Dendritic cell treated with granulocyte-macrophage colony-stimulating factor and Interleukin-4, amounts not matched to agents 40 ng/mL and 50 ng/mL, for 4 days (primary cell): ENCODE data around the gene PCDHB6.
"Not testable (repeated sequence)": the region's sequence is repeated elsewhere in the genome, so short reads cannot be mapped to it uniquely, and the experiment has no call there.

ENCODE experiments used
- H3K27ac Mint-ChIP-seq: one replicate; pipeline ENCODE4 v1.8.0; 2022; ENCODE audit warnings: mild to moderate bottlenecking, mixed read lengths
- H3K27me3 Mint-ChIP-seq: one replicate; pipeline ENCODE4 v1.8.0; 2022; ENCODE audit warnings: mild to moderate bottlenecking, mixed read lengths
- H3K36me3 Mint-ChIP-seq: one replicate; pipeline ENCODE4 v1.8.0; 2022; ENCODE audit warnings: low read depth, mixed read lengths
- H3K4me1 Mint-ChIP-seq: one replicate; pipeline ENCODE4 v1.8.0; 2022; ENCODE audit warnings: low read depth, mixed read lengths
- H3K4me3 Mint-ChIP-seq: one replicate; pipeline ENCODE4 v1.8.0; 2022; ENCODE audit warnings: mild to moderate bottlenecking, moderate library complexity, mixed read lengths
- H3K9me3 Mint-ChIP-seq: one replicate; pipeline ENCODE4 v1.8.0; 2022; ENCODE audit warnings: mixed read lengths
- intact Hi-C: fragments of 100-400 bp; cut with micrococcal nuclease; formaldehyde crosslinking; loops from one replicate; pipeline ENCODE4 v1.15.0; 2022

PCDHB6 gene

DNA sequence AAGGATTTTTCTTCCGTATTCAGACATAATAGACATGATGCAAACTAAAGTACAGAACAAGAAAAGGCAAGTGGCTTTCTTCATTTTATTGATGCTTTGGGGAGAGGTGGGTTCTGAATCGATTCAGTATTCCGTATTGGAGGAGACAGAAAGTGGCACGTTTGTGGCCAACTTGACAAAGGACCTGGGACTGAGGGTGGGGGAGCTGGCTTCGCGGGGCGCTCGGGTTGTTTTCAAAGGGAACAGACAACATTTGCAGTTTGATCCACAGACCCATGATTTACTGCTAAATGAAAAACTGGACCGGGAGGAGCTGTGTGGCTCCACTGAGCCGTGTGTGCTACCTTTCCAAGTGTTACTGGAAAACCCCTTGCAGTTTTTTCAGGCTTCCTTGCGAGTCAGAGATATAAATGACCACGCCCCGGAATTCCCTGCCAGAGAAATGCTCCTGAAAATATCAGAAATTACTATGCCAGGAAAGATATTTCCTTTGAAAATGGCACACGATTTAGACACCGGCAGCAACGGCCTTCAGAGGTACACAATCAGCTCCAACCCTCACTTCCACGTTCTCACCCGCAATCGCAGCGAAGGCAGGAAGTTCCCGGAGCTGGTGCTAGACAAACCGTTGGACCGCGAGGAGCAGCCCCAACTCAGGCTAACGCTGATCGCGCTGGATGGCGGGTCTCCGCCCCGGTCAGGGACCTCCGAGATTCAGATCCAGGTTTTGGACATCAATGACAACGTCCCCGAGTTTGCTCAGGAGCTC is 551 bp downstream of the PCDHB6 start:
- H3K36me3 Mint-ChIP-seq = no peaks in the 10 kb centered on the region
- H3K4me3 Mint-ChIP-seq = no peak overlapping the region
- no peak overlapping the region for H3K27ac Mint-ChIP-seq
- peaks cover 26% of the 10 kb centered on the region for H3K27me3 Mint-ChIP-seq
- H3K9me3 Mint-ChIP-seq = peaks cover 49% of the 10 kb centered on the region
- intact Hi-C loops = no loop called here
- H3K4me1 Mint-ChIP-seq = no peaks in the 10 kb centered on the region

DNA sequence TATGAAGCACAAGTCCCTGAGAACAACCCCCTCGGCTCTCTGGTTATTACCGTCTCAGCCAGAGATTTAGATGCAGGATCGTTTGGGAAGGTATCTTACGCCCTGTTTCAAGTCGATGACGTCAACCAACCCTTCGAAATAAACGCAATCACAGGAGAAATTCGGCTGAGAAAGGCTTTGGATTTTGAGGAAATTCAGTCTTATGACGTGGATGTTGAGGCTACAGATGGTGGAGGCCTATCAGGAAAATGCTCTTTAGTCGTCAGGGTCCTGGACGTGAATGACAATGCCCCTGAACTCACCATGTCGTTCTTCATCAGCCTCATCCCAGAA is 1.1 kb downstream of the PCDHB6 start:
- intact Hi-C loops = no loop called here
- H3K27ac Mint-ChIP-seq = no peak overlapping the region
- H3K4me1 Mint-ChIP-seq = no peaks in the 10 kb centered on the region
- peaks cover 54% of the 10 kb centered on the region for H3K9me3 Mint-ChIP-seq
- H3K36me3 Mint-ChIP-seq = no peaks in the 10 kb centered on the region
- peaks cover 29% of the 10 kb centered on the region for H3K27me3 Mint-ChIP-seq
- H3K4me3 Mint-ChIP-seq = no peak overlapping the region

DNA sequence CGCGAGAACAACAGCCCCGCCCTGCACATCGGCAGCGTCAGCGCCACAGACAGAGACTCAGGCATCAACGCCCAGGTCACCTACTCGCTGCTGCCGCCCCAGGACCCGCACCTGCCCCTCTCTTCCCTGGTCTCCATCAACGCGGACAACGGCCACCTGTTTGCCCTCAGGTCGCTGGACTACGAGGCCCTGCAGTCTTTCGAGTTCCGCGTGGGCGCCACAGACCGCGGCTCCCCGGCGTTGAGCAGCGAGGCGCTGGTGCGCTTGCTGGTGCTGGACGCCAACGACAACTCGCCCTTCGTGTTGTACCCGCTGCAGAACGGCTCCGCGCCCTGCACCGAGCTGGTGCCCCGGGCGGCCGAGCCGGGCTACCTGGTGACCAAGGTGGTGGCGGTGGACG is 1.8 kb downstream of the PCDHB6 start:
- H3K36me3 Mint-ChIP-seq, H3K4me3 Mint-ChIP-seq, intact Hi-C loops, H3K4me1 Mint-ChIP-seq, H3K27ac Mint-ChIP-seq: not testable (repeated sequence)
- Mint-ChIP-seq H3K27me3 (peaks cover 33% of the 10 kb centered on the region), H3K9me3 (peaks cover 61% of the 10 kb centered on the region)

DNA sequence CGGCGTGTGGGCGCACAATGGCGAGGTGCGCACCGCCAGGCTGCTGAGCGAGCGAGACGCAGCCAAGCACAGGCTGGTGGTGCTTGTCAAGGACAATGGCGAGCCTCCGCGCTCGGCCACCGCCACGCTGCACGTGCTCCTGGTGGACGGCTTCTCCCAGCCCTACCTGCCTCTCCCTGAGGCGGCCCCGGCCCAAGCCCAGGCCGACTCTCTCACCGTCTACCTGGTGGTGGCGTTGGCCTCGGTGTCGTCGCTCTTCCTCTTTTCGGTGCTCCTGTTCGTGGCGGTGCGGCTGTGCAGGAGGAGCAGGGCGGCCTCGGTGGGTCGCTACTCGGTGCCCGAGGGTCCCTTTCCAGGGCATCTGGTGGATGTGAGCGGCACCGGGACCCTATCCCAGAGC is 2.2 kb downstream of the PCDHB6 start:
- peaks cover 38% of the 10 kb centered on the region for H3K27me3 Mint-ChIP-seq
- H3K9me3 Mint-ChIP-seq = peaks cover 66% of the 10 kb centered on the region
- H3K27ac Mint-ChIP-seq, H3K4me1 Mint-ChIP-seq, H3K36me3 Mint-ChIP-seq, H3K4me3 Mint-ChIP-seq, intact Hi-C loops: not testable (repeated sequence)

DNA sequence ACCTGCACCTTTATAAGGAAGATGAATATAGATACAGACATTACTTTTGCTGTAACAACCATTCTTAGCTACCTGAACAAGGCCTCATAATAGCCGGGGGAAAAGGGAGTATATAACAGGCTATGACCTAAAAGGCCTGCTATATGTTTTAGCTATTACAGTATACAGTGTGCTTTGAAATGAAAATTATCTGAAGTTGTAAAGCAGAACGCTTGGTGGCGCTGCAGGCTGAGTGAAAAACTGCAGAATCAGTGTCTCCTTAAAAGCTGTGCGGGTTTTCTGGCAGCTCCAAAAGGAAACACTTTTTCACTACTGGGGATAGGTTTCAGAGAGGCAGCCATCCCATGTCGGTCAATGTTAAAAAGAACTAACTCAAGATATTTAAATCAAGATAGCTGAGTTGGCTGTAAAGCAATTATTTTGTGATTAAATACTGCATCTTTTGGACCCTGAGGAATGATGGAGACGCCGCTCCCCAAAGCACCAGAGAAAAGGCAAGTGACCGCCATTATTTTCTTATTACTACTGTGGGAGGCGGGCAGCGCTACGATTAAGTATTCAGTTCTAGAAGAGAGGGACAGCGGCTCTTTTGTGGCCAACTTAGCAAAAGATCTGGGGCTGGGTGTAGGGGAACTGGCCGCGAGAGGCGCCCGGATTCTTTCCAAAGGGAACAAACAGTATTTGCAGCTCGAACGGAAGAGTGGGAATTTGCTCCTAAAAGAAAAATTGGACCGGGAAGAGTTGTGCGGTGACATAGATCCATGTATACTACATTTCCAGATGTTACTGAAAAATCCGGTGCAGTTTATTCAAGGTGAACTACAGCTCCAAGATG is 5.9 kb downstream of the PCDHB6 start:
- intact Hi-C loops = no loop called here
- Mint-ChIP-seq H3K4me1 (no peaks in the 10 kb centered on the region), H3K4me3 (no peak overlapping the region), H3K27me3 (peaks cover 40% of the 10 kb centered on the region), H3K9me3 (peaks cover 65% of the 10 kb centered on the region), H3K36me3 (no peaks in the 10 kb centered on the region), H3K27ac (no peak overlapping the region)

DNA sequence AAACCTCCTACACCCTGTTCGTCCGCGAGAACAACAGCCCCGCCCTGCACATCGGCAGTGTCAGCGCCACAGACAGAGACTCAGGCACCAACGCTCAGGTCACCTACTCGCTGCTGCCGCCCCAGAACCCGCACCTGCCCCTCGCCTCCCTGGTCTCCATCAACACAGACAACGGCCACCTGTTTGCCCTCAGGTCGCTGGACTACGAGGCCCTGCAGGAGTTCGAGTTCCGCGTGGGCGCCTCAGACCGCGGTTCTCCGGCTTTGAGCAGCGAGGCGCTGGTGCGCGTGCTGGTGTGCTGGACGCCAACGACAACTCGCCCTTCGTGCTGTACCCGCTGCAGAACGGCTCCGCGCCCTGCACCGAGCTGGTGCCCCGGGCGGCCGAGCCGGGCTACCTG is 7.5 kb downstream of the PCDHB6 start:
- Mint-ChIP-seq H3K9me3 (peaks cover 49% of the 10 kb centered on the region), H3K27me3 (peaks cover 26% of the 10 kb centered on the region)
- intact Hi-C loops, H3K36me3 Mint-ChIP-seq, H3K4me1 Mint-ChIP-seq, H3K27ac Mint-ChIP-seq, H3K4me3 Mint-ChIP-seq: not testable (repeated sequence)

DNA sequence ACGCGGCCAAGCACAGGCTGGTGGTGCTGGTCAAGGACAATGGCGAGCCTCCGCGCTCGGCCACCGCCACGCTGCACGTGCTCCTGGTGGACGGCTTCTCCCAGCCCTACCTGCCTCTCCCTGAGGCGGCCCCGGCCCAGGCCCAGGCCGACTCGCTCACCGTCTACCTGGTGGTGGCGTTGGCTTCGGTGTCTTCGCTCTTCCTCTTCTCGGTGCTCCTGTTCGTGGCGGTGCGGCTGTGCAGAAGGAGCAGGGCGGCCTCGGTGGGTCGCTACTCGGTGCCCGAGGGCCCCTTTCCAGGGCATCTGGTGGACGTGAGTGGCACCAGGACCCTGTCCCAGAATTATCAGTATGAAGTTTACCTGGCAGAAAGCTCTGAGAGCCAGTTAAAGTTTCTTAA is 8.0 kb downstream of the PCDHB6 start:
- H3K4me3 Mint-ChIP-seq, intact Hi-C loops, H3K4me1 Mint-ChIP-seq, H3K27ac Mint-ChIP-seq, H3K36me3 Mint-ChIP-seq: not testable (repeated sequence)
- H3K27me3 Mint-ChIP-seq = peaks cover 25% of the 10 kb centered on the region
- H3K9me3 Mint-ChIP-seq = peaks cover 48% of the 10 kb centered on the region

DNA sequence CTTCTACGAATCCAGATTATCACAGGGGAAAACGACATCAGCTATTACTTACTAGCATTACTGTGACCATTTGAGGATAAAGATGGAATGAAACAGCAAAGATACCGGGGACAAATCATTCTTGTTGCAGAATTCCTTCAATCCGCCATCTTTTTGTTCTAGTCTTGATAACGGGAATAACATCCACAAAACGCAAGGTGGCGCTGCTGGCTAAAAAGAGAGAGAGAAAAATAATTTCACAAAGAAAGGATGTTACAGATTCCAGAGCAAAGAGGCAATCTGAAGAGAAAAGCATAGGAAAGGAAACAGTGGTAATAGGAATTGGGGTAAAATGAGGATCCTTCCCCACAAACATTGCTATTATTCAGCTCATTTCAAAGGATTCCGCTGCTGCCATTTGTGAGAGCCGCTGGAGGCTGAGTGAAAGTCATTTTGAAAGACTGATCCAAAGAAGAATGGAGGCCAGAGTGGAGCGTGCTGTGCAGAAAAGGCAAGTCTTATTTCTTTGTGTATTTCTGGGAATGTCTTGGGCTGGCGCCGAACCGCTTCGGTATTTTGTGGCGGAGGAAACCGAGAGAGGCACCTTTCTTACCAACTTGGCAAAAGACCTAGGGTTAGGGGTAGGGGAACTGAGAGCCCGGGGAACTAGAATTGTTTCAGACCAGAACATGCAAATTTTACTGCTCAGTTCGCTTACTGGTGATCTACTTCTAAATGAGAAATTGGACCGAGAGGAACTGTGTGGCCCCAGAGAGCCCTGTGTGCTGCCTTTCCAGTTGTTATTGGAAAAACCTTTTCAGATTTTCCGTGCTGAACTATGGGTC is 22.7 kb downstream of the PCDHB6 start, which contains the start of gene PCDHB7:
PCDHB7 (plus strand) TSS at position 264 of the 824 bp plus-strand sequence; CDS start at position 456, 192 bp downstream.
- peaks cover 47% of the 10 kb centered on the region for H3K9me3 Mint-ChIP-seq
- H3K36me3 Mint-ChIP-seq = no peaks in the 10 kb centered on the region
- no peaks in the 10 kb centered on the region for H3K4me1 Mint-ChIP-seq
- intact Hi-C loops = no loop called here
- no peak within 1 kb of the TSS for H3K27ac Mint-ChIP-seq
- H3K4me3 Mint-ChIP-seq = no peak within 1 kb of the TSS
- H3K27me3 Mint-ChIP-seq = peaks cover 4% of the 10 kb centered on the region

DNA sequence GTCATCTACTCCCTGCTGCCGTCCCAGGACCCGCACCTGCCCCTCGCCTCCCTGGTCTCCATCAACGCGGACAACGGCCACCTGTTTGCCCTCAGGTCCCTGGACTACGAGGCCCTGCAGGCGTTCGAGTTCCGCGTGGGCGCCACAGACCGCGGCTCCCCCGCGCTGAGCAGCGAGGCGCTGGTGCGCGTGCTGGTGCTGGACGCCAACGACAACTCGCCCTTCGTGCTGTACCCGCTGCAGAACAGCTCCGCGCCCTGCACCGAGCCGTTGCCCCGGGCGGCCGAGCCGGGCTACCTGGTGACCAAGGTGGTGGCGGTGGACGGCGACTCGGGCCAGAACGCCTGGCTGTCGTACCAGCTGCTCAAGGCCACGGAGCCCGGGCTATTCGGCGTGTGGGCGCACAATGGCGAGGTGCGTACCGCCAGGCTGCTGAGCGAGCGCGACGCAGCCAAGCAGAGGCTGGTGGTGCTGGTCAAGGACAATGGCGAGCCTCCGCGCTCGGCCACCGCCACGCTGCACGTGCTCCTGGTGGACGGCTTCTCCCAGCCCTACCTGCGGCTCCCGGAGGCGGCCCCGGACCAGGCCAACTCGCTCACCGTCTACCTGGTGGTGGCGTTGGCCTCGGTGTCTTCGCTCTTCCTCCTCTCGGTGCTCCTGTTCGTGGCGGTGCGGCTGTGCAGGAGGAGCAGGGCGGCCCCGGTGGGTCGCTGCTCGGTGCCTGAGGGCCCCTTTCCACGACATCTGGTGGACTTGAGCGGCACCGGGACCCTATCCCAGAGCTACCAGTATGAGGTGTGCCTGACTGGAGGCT is 24.6 kb downstream of the PCDHB6 start:
- H3K27me3 Mint-ChIP-seq, H3K36me3 Mint-ChIP-seq, H3K4me1 Mint-ChIP-seq, intact Hi-C loops, H3K27ac Mint-ChIP-seq, H3K4me3 Mint-ChIP-seq: not testable (repeated sequence)
- H3K9me3 Mint-ChIP-seq = peaks cover 30% of the 10 kb centered on the region

DNA sequence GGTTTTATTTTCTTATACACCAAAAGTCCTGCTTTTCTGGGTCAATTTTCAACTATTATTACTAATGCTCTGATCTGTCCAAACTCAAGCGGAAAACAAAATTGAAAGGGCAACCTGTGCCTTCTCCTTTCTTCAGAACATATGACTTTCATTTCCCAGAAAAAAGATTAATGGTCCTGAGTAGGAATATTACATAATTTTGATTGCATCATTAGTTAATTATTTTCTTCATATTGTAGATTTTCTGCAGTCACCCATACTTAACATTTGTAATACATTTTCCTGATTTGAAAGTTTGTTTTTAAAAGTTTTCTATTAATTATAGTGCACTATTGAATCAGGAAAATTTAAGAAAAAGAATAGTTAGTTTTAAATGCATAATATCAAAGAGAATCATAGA is 26.1 kb downstream of the PCDHB6 start:
- Mint-ChIP-seq H3K4me1 (no peaks in the 10 kb centered on the region), H3K4me3 (no peak overlapping the region), H3K27me3 (peaks cover 7% of the 10 kb centered on the region), H3K9me3 (peaks cover 28% of the 10 kb centered on the region), H3K36me3 (no peaks in the 10 kb centered on the region), H3K27ac (no peak overlapping the region)
- intact Hi-C loops = no loop called here

DNA sequence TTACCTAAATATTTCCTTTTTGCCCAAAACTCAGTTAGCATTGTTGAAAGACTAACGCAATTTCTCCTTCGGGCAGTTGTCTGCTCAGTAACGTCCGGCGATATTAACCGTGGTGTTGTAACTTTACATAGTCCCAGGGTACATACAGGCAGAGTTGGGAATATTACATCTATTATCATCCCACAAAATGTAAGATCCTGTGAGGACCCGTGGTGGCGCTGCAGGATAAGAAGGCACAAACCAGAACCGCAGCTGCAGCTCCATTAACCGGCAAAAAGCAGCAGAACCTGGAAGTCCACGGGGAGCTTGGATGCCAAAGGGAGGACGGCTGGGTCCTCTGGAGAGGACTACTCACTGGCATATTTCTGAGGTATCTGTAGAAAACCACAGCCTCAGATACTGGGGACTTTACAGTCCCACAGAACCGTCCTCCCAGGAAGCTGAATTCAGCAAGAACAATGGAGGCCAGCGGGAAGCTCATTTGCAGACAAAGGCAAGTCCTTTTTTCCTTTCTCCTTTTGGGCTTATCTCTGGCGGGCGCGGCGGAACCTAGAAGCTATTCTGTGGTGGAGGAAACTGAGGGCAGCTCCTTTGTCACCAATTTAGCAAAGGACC is 27.8 kb downstream of the PCDHB6 start, which contains the start of gene PCDHB8:
PCDHB8 (plus strand) TSS at position 214 of the 615 bp plus-strand sequence; CDS start at position 459, 245 bp downstream.
- H3K4me1 Mint-ChIP-seq, H3K4me3 Mint-ChIP-seq, intact Hi-C loops, H3K36me3 Mint-ChIP-seq, H3K27ac Mint-ChIP-seq: not testable (repeated sequence)
- Mint-ChIP-seq H3K9me3 (peaks cover 35% of the 10 kb centered on the region), H3K27me3 (peaks cover 14% of the 10 kb centered on the region)

DNA sequence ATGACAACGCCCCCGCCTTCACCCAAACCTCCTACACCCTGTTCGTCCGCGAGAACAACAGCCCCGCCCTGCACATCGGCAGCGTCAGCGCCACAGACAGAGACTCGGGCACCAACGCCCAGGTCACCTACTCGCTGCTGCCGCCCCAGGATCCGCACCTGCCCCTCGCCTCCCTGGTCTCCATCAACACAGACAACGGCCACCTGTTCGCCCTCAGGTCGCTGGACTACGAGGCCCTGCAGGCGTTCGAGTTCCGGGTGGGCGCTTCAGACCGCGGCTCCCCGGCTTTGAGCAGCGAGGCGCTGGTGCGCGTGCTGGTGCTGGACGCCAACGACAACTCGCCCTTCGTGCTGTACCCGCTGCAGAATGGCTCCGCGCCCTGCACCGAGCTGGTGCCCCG is 29.5 kb downstream of the PCDHB6 start:
- Mint-ChIP-seq H3K9me3 (peaks cover 33% of the 10 kb centered on the region), H3K27me3 (peaks cover 18% of the 10 kb centered on the region)
- H3K4me3 Mint-ChIP-seq, intact Hi-C loops, H3K36me3 Mint-ChIP-seq, H3K27ac Mint-ChIP-seq, H3K4me1 Mint-ChIP-seq: not testable (repeated sequence)

DNA sequence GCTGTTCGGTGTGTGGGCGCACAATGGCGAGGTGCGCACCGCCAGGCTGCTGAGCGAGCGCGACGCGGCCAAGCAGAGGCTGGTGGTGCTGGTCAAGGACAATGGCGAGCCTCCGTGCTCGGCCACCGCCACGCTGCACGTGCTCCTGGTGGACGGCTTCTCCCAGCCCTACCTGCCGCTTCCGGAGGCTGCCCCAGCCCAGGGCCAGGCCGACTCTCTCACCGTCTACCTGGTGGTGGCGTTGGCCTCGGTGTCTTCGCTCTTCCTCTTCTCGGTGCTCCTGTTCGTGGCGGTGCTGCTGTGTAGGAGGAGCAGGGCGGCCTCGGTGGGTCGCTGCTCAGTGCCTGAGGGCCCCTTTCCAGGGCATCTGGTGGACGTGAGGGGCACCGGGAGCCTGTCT is 30.0 kb downstream of the PCDHB6 start:
- peaks cover 23% of the 10 kb centered on the region for H3K27me3 Mint-ChIP-seq
- intact Hi-C loops, H3K4me1 Mint-ChIP-seq, H3K27ac Mint-ChIP-seq, H3K36me3 Mint-ChIP-seq, H3K4me3 Mint-ChIP-seq: not testable (repeated sequence)
- H3K9me3 Mint-ChIP-seq = peaks cover 36% of the 10 kb centered on the region
